ENCODE measurements around the gene TINAG. TPM values are rescaled to one million over a fixed set of nuclear protein-coding genes. Genes with fewer than 3 reads are reported as not detected.

TINAG gene
- not detected for total RNA-seq

GRCh38 chr6:54308289-54308985, at the start of gene TINAG:
Gene TINAG (plus strand): TSS chr6:54308441. CDS start chr6:54308551, 110 bp downstream.

Other genes starting within 250 kb of the TINAG start
- 10.6 TPM for gene MLIP, start 197.0 kb upstream of the TINAG start, total RNA-seq